Osteocyte (in vitro differentiated cells): ENCODE measurements around the gene BANF2. TPM values are rescaled to one million over a fixed set of nuclear protein-coding genes. Genes with fewer than 3 reads are reported as not detected.

ENCODE experiments used
- DNase-seq: peaks from one replicate; pipeline ENCODE4 v3.0.0; 2021; ENCODE audit warnings: mixed read lengths; ENCODE audit not compliant: unreplicated experiment; ENCODE audit errors: extremely low spot score
- H3K27ac Mint-ChIP-seq: one replicate; pipeline ENCODE4 v1.8.0; 2021; ENCODE audit warnings: mild to moderate bottlenecking, mixed read lengths; ENCODE audit not compliant: unreplicated experiment
- H3K27me3 Mint-ChIP-seq: one replicate; pipeline ENCODE4 v1.8.0; 2021; ENCODE audit warnings: mixed read lengths; ENCODE audit not compliant: unreplicated experiment
- H3K36me3 Mint-ChIP-seq: one replicate; pipeline ENCODE4 v1.8.0; 2021; ENCODE audit warnings: mixed read lengths; ENCODE audit not compliant: unreplicated experiment
- H3K4me1 Mint-ChIP-seq: one replicate; pipeline ENCODE4 v1.8.0; 2021; ENCODE audit warnings: mixed read lengths; ENCODE audit not compliant: unreplicated experiment
- H3K4me3 Mint-ChIP-seq: one replicate; pipeline ENCODE4 v1.8.0; 2021; ENCODE audit warnings: mild to moderate bottlenecking, moderate library complexity, mixed read lengths; ENCODE audit not compliant: unreplicated experiment
- H3K9me3 Mint-ChIP-seq: one replicate; pipeline ENCODE4 v1.8.0; 2021; ENCODE audit warnings: mixed read lengths; ENCODE audit not compliant: unreplicated experiment
- total RNA-seq: library from RNA; stranded (reverse); gene quantifications from 2 replicates; pipeline ENCODE4 v1.2.1, GENCODE V29; 2021
- TF ChIP-seq, protein P1 (sequence below): fragments of 200-600 bp; sonication (generic); IDR thresholded peaks from 2 replicates; pipeline ENCODE4 v1.5.0; 2021; ENCODE audit warnings: antibody characterized with exemption, mild to moderate bottlenecking, moderate library complexity

The BANF2 gene
- total RNA-seq, 1 donor from 2014 or later: not detected

DNA sequence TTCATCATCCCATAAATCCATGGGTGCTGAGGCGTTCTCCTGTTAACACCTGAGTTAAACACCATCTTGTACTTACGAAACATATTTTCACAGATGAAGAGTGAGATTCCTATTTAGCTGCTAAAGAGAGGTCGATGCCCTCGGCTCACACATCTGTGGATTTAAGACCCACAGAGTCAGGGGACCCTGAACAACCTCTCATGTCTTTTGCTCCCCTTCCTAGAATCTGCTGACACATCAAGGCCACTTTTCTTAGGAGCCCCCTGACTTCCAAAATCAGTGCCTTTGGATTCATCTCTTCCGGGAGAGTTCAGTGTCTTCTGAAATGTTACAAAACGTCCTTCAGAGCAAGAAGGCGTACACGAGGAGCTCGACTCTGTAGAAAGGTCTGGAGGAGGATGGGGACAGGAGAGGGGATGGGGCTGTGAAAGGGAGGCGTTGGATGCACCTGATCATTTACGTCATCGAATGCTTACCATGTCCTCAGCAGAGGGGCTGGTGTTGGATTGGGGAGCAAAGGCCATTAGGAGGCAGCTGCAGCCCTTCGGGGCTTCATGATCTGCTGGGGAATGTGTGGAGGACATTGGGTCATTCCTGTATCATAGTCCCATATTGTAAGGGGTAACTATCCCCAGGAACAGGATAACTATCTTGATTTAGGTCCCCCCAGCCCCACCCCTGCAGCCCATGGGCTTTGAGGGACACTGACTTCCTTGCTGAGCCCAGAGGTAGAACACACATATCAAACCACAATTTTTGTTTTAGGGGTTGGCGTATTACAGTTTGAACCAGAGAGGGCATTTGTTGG lies 22.9 kb downstream of the BANF2 start:
- peaks cover 28% of the 10 kb centered on the region for H3K27me3 Mint-ChIP-seq
- TF ChIP-seq, protein P1, sequence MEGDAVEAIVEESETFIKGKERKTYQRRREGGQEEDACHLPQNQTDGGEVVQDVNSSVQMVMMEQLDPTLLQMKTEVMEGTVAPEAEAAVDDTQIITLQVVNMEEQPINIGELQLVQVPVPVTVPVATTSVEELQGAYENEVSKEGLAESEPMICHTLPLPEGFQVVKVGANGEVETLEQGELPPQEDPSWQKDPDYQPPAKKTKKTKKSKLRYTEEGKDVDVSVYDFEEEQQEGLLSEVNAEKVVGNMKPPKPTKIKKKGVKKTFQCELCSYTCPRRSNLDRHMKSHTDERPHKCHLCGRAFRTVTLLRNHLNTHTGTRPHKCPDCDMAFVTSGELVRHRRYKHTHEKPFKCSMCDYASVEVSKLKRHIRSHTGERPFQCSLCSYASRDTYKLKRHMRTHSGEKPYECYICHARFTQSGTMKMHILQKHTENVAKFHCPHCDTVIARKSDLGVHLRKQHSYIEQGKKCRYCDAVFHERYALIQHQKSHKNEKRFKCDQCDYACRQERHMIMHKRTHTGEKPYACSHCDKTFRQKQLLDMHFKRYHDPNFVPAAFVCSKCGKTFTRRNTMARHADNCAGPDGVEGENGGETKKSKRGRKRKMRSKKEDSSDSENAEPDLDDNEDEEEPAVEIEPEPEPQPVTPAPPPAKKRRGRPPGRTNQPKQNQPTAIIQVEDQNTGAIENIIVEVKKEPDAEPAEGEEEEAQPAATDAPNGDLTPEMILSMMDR: no peak
- no peak for DNase-seq
- no peaks in the 10 kb centered on the region for H3K36me3 Mint-ChIP-seq
- H3K27ac Mint-ChIP-seq: no peak overlapping the region
- H3K9me3 Mint-ChIP-seq: no peaks in the 10 kb centered on the region
- H3K4me3 Mint-ChIP-seq: no peak overlapping the region
- H3K4me1 Mint-ChIP-seq: no peaks in the 10 kb centered on the region

DNA sequence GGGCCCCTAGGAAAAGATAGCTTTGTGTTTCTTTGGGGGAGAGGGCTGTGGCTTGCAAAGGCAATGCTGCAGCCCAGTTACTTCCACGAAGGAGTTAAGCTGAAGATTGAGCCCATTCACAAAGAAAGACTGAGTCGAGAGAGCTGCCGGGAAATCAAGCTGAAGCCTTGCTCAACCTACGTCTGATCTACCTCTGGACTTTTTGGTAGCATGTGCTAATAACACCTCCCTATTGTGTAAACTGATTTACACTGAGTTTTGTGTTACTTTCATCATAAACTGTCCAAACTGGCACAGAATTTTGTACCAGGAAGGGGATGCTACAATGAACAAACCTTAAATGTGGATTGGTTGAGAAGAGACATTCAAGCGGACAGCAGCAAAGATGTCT lies 23.5 kb downstream of the BANF2 start:
- DNase-seq: no peak
- Mint-ChIP-seq H3K27me3 (peaks cover 31% of the 10 kb centered on the region), H3K4me1 (no peaks in the 10 kb centered on the region), H3K27ac (no peak overlapping the region), H3K36me3 (no peaks in the 10 kb centered on the region), H3K9me3 (no peaks in the 10 kb centered on the region), H3K4me3 (no peak overlapping the region)
- TF ChIP-seq, protein P1: no peak

DNA sequence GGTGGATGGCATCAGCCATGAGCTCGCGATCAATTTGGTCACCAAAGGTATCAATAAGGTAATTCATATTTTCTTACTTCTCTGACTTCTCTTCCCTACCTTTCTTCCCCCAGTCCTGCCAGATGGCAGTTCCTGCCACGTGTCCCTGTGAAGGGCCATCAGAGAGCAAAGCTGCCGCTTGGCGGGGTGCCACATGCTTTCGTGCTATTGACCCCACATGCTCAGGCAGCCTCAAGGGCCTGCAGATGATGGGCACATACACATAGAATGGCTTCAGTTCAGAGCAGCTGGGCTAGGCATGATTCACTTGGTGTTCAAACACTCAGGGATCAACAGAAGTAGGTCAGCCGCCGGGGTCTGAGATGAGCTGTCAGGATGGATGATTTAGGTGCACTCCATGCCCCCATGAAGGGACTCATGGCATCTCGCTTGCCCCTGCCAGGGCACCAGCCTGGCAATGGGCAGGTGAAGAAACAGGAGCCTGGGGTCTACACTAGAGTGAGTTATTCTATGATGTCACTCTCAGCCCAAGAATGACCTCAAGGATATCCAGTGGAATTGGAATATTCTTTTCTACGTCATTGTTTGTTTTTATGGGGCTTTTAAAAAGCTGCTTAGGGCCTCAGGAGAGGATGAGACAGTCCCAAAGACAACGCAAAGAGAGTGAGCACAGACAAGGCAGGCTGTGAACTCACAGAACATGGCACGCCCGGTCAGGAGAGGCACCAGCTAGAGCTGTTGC lies 25.5 kb downstream of the BANF2 start:
- TF ChIP-seq, protein P1: no peak
- Mint-ChIP-seq H3K36me3 (no peaks in the 10 kb centered on the region), H3K27ac (no peak overlapping the region), H3K4me3 (no peak overlapping the region), H3K4me1 (no peaks in the 10 kb centered on the region), H3K9me3 (no peaks in the 10 kb centered on the region), H3K27me3 (peaks cover 32% of the 10 kb centered on the region)
- DNase-seq: no peak

DNA sequence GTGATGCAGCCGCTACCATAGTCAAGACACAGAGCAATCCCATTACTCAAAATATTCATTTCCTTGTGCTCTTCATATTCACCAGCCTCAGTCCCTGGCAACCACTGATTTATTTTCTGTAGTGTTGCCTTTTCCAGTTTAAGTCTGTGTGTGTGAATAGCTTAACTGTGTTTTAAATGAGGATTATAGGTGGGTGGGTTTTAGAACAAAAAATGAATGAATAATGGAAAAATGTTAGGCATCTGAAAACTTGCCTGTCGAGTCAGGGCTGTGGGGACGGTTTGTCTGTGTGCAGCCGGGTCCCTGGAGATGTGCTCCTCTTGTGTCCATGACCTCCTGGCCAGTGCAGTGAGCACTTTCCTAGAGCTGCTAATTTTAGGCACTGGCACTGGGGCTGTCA lies 27.1 kb downstream of the BANF2 start:
- no peak overlapping the region for H3K4me3 Mint-ChIP-seq
- H3K9me3 Mint-ChIP-seq: no peaks in the 10 kb centered on the region
- TF ChIP-seq, protein P1: no peak
- no peaks in the 10 kb centered on the region for H3K36me3 Mint-ChIP-seq
- H3K27ac Mint-ChIP-seq: no peak overlapping the region
- H3K4me1 Mint-ChIP-seq: no peaks in the 10 kb centered on the region
- H3K27me3 Mint-ChIP-seq: peaks cover 33% of the 10 kb centered on the region
- DNase-seq: no peak

DNA sequence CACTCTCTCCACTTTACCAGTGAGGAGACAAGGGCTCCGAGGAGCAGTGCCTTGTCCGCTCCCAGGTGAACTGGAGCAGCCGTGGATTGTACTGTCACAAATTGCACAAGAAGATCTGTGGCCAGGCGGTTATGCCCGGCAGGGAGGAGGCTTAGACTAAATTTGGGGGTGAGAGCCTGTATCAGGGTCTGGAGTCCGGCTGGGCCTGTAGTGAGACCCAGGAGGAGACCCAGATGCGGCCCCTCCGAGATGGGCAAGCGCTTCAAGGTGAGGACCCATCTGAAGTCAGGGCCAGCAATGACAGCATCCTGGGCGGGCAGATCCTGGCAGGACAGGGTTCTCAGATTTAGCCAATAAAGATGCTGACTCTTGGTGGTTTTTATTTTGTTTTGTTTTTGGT lies 27.6 kb downstream of the BANF2 start:
- TF ChIP-seq, protein P1: no peak
- peaks cover 33% of the 10 kb centered on the region for H3K27me3 Mint-ChIP-seq
- H3K36me3 Mint-ChIP-seq: no peaks in the 10 kb centered on the region
- H3K27ac Mint-ChIP-seq: no peak overlapping the region
- no peak overlapping the region for H3K4me3 Mint-ChIP-seq
- no peaks in the 10 kb centered on the region for H3K4me1 Mint-ChIP-seq
- no peaks in the 10 kb centered on the region for H3K9me3 Mint-ChIP-seq
- DNase-seq: no peak
